ENCODE measurements around the gene KIF1B.
"Not testable (repeated sequence)": the region's sequence is repeated elsewhere in the genome, so short reads cannot be mapped to it uniquely, and the experiment has no call there.

Gene KIF1B

GRCh38 chr1:10236405-10237156 is 26.2 kb downstream of the KIF1B start:
- no peak for DNase-seq (ENCODE audit: low read depth)

DNA sequence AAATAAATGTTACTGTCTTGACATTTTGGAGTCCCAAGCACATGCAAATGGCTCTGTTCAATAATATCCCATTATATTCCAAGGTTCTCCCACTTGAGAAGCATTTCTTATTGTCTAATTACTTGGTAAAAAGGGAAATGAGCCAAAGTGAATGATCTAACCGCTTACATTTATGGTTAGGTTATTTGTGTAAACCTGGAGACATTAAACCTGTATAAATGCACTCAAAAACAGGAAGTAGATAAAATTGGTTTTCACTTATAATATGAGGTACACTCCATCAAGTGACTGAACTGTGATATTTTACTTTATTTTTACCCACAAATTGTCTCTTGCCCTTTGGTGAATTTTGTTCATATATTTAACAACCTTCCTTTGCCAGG is 26.8 kb downstream of the KIF1B start:
- no peak for DNase-seq (ENCODE audit: low read depth)

GRCh38 chr1:10242135-10242534 is 31.8 kb downstream of the KIF1B start:
- DNase-seq (ENCODE audit: low read depth) = no peak

- DNase-seq (ENCODE audit: low read depth) = no peak
Observed at GRCh38 chr1:10242811-10243210, 32.4 kb downstream of the KIF1B start.

GRCh38 chr1:10245674-10246073 is 35.3 kb downstream of the KIF1B start:
- DNase-seq (ENCODE audit: low read depth) = no peak

GRCh38 chr1:10249808-10250457 is 39.6 kb downstream of the KIF1B start:
- DNase-seq (ENCODE audit: low read depth) = no peak

GRCh38 chr1:10250663-10251062 is 40.3 kb downstream of the KIF1B start:
- no peak for DNase-seq (ENCODE audit: low read depth)

GRCh38 chr1:10251325-10252108 is 41.1 kb downstream of the KIF1B start:
- peak; percentile 27 for DNase-seq (ENCODE audit: low read depth)

- peak; percentile 23 for DNase-seq (ENCODE audit: low read depth)
Observed at GRCh38 chr1:10252508-10252907, 42.1 kb downstream of the KIF1B start.

- DNase-seq (ENCODE audit: low read depth) = no peak
Observed at GRCh38 chr1:10253149-10253548, 42.8 kb downstream of the KIF1B start.

DNA sequence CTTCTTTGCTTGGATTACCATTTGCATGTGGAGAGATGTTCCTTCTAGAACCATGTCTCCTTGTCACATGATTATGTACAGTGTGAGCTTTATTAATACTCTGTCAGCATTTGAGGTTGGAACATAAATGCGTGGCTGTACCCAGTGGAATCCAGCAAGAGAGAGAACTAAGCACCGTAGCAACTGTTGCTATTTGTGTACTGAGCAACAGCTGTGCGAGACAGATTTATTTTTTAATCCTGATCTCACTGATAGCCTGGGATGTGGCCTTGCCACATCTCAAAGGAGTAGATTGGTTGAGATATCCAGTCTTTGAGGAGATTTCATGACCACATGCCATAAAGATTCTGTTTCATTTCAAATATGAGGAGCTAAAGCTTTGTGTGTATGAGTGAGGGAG is 43.4 kb downstream of the KIF1B start:
- DNase-seq (ENCODE audit: low read depth) = peak; percentile 84

DNA sequence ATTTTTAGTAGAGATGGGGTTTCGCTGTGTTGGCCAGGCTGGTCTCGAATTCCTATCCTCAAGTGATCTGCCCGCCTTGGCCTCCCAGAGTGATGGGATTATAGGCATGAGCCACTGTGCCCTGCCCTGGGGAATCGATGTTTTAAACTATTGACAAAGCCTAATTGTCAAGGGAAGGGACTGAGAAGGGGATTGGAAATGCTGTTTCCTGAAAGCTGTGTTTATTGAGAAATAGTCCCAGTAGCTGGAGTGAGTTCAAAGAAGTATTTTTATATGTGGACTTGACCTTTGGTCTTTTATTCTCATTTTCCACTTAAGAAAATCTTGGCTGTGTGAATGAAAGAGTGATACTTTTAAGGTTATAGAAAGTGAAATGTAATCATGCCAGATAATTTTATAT is 47.5 kb downstream of the KIF1B start:
- DNase-seq (ENCODE audit: low read depth) = no peak

DNA sequence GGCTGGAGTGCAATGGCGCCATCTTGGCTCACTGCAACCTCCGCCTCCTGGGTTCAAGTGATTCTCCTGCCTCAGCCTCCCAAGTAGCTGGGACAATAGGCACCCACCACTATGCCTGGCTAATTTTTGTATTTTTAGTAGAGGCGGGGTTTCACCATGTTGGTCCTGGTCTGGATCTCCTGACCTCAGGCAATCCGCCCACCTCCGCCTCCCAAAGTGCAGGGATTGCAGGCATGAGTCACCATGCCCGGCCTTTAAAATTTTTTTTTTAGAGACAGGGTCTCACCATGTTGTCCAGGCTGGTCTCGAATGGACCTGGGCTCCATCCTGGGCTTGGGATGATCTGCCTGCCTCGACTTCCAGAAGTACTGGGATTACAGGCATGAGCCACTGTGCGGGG is 49.2 kb downstream of the KIF1B start:
- DNase-seq (ENCODE audit: low read depth) = not testable (repeated sequence)

GRCh38 chr1:10263450-10264082 is 53.2 kb downstream of the KIF1B start:
- DNase-seq (ENCODE audit: low read depth) = no peak

- no peak for DNase-seq (ENCODE audit: low read depth)
Observed at GRCh38 chr1:10265027-10265426, 54.7 kb downstream of the KIF1B start.

GRCh38 chr1:10265900-10266299 is 55.5 kb downstream of the KIF1B start:
- DNase-seq (ENCODE audit: low read depth) = no peak

DNA sequence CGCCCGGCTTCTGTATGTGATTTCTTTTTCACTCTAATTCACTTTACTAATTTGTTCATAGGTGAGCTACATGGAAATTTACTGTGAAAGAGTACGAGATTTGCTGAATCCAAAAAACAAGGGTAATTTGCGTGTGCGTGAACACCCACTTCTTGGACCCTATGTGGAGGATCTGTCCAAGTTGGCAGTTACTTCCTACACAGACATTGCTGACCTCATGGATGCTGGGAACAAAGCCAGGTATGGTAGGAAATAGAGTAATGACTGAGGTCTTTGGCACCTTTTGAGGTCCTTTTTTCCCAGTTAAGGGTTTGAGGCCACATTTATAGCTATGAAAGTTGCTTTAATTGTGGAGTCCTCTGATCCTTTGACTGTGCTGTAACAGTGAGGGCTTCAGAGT is 56.9 kb downstream of the KIF1B start:
- no peak for DNase-seq (ENCODE audit: low read depth)

- no peak for DNase-seq (ENCODE audit: low read depth)
Observed at GRCh38 chr1:10267921-10268320, 57.6 kb downstream of the KIF1B start.

DNA sequence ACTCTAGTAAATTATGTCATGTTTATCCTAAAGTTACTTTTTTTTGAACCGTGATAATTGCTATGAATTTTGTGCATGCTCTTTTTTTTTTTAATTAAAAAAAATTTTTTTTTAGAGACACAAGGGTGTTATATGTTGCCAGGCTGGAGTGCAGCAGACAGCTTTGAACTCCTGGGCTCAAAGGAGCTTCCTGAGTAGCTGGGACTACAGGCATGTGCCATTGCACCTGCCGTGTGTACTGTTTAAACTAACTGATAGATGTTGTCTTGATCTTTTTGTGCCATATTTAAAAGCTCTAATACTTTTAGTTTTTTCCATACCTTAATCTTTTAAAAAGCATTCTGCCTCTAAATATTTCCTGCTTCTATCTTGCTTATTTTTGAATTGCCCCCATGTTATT is 60.7 kb downstream of the KIF1B start:
- DNase-seq (ENCODE audit: low read depth) = no peak

DNA sequence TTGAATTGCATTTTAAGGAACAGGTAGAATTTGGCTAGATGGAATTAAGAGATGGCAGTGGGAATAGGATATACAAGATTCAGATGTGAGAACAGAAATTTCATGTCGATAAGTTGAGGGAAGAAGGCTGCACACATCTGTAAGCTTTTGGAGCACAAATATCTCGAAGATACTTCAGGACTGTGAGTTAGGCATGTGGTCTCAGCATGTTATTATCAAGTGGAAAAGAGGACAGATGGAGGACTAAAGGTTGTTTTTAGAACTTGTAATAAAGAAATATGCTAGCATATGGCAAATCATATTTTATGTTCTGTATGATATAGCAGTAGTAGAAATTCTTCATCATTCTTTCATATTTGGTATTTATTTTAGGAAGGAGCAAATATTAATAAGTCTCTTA is 61.5 kb downstream of the KIF1B start:
- no peak for DNase-seq (ENCODE audit: low read depth)

GRCh38 chr1:10272274-10272673 is 61.9 kb downstream of the KIF1B start:
- no peak for DNase-seq (ENCODE audit: low read depth)

DNA sequence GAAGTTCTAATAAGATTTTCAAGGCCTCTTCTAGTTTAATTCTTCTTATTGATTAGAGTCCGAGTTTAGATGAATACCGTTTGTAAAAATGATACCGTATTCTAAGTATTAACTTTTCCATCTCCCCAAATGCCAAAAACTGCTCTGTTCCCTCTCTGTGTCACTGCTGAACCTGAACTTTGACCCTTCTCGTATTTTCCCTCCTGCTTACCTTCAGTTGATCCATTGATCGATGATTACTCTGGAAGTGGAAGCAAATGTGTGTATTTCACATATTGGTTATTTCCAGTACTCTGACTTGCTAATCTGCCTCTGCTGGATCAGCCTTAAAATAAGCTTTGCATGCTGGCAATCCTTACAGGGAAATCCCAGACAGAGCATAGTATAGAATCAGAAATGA is 68.5 kb downstream of the KIF1B start:
- no peak for DNase-seq (ENCODE audit: low read depth)
